ENCODE data around the gene PPP1R3G. TPM values are rescaled to one million over a fixed set of nuclear protein-coding genes. Genes with fewer than 3 reads are reported as not detected.

PPP1R3G gene
- total and polyA plus RNA-seq, 2 of the 13 experiments (the other 11 are each of a cell fraction or from before 2014, with no cell fraction given): 1.2 to 1.3 TPM

GRCh38 chr6:5119090-5119951, 34.2 kb downstream of the PPP1R3G start (continued):
- no peak for TF ChIP-seq ZNF570 (CRISPR knock-in tag; IDR thresholded peaks at IDR 0.05; ENCODE audit: borderline replicate concordance)
- no peak for TF ChIP-seq THAP9 (CRISPR knock-in tag; IDR thresholded peaks at IDR 0.05; ENCODE audit: borderline replicate concordance)
- no peak for TF ChIP-seq PRPF4 (IDR thresholded peaks at IDR 0.05; ENCODE audit: low read depth, low read length, poor library complexity, severe bottlenecking)
- no peak for TF ChIP-seq ZNF598 (CRISPR knock-in tag; IDR thresholded peaks at IDR 0.05; ENCODE audit: borderline replicate concordance)
- no peak for TF ChIP-seq TCF7L2 (IDR thresholded peaks at IDR 0.05; ENCODE audit: low read depth, low read length)
- no peak for TF ChIP-seq ZFP82 (CRISPR knock-in tag; IDR thresholded peaks at IDR 0.05; ENCODE audit: borderline replicate concordance)
- no peak for TF ChIP-seq ZNF160 (CRISPR knock-in tag; IDR thresholded peaks at IDR 0.05)
- TF ChIP-seq FOSL2 (CRISPR knock-in tag; IDR thresholded peaks at IDR 0.05): peak; percentile 26; the same call in 1 of the 2 replicates
- no peak for TF ChIP-seq GTF3A (CRISPR knock-in tag; conservative IDR thresholded peaks at IDR 0.05)
- no peak; the same call in 1 of the 2 replicates for TF ChIP-seq ZBTB4 (CRISPR knock-in tag; IDR thresholded peaks at IDR 0.05; ENCODE audit: borderline replicate concordance)
- no peak for TF ChIP-seq FOXA1 (IDR thresholded peaks at IDR 0.05)
- no peak for TF ChIP-seq FOXA1 (CRISPR knock-in tag; IDR thresholded peaks at IDR 0.05)
- TF ChIP-seq ZNF564 (CRISPR knock-in tag; IDR thresholded peaks at IDR 0.05): no peak
- TF ChIP-seq ZNF460 (CRISPR knock-in tag; IDR thresholded peaks at IDR 0.05; ENCODE audit: borderline replicate concordance): no peak
- TF ChIP-seq ZNF557 (CRISPR knock-in tag; IDR thresholded peaks at IDR 0.05): no peak
- no peak for TF ChIP-seq ZNF709 (CRISPR knock-in tag; IDR thresholded peaks at IDR 0.05)
- no peak for TF ChIP-seq ZNF224 (CRISPR knock-in tag; IDR thresholded peaks at IDR 0.05)
- TF ChIP-seq PAX8 (CRISPR knock-in tag; IDR thresholded peaks at IDR 0.05; ENCODE audit: borderline replicate concordance): no peak
- no peak for TF ChIP-seq SATB2 (CRISPR knock-in tag; IDR thresholded peaks at IDR 0.05)
- TF ChIP-seq U2AF2 (IDR thresholded peaks at IDR 0.05; ENCODE audit: low read depth, low read length): no peak
- no peak for TF ChIP-seq GRHL1 (CRISPR knock-in tag; conservative IDR thresholded peaks at IDR 0.05)
- no peak for TF ChIP-seq ZNF207 (IDR thresholded peaks at IDR 0.05; ENCODE audit: borderline replicate concordance)
- TF ChIP-seq SP2 (CRISPR knock-in tag; IDR thresholded peaks at IDR 0.05): no peak
